Stimulated activated effector memory CD8-positive, alpha-beta T cell treated with anti-CD3 and anti-CD28 coated beads, Interleukin-12 subunit alpha, Interleukin-12 subunit beta, amount 100 ng/mL, for 72 hours (primary cell): ENCODE data around the gene RPA3.

ENCODE experiments used
- ATAC-seq: fragments of 150-1000 bp; cut with Tn5 transposase; 2 replicates; pipeline ENCODE4 v1.10.0; 2021
- DNase-seq, 2 donors: peaks; one replicate each; pipeline ENCODE4 v3.0.0; 2021 to 2022; ENCODE audit warnings: low spot score in 2 of 2
- H3K27ac Mint-ChIP-seq: one replicate; pipeline ENCODE4 v1.8.0; 2022; ENCODE audit warnings: mild to moderate bottlenecking, mixed read lengths
- H3K36me3 Mint-ChIP-seq: one replicate; pipeline ENCODE4 v1.8.0; 2022; ENCODE audit warnings: mild to moderate bottlenecking, mixed read lengths
- H3K4me1 Mint-ChIP-seq: one replicate; pipeline ENCODE4 v1.8.0; 2022; ENCODE audit warnings: mixed read lengths
- H3K4me3 Mint-ChIP-seq: one replicate; pipeline ENCODE4 v1.8.0; 2022; ENCODE audit warnings: mild to moderate bottlenecking, mixed read lengths
- H3K9me3 Mint-ChIP-seq: one replicate; pipeline ENCODE4 v1.8.0; 2022; ENCODE audit warnings: mixed read lengths

The RPA3 gene

GRCh38 chr7:7740037-7740355, 21.6 kb upstream of the RPA3 start:
- Mint-ChIP-seq H3K9me3 (no peaks in the 10 kb centered on the region), H3K27ac (no peak overlapping the region), H3K4me1 (peaks cover 21% of the 10 kb centered on the region), H3K4me3 (no peak overlapping the region), H3K36me3 (no peaks in the 10 kb centered on the region)
- DNase-seq (no peak), ATAC-seq (no peak)

GRCh38 chr7:7739204-7740036, 21.0 kb upstream of the RPA3 start:
- ATAC-seq (no peak), DNase-seq (no peak)
- H3K4me3 Mint-ChIP-seq: no peak overlapping the region
- no peaks in the 10 kb centered on the region for H3K36me3 Mint-ChIP-seq
- peaks cover 21% of the 10 kb centered on the region for H3K4me1 Mint-ChIP-seq
- no peak overlapping the region for H3K27ac Mint-ChIP-seq
- no peaks in the 10 kb centered on the region for H3K9me3 Mint-ChIP-seq

GRCh38 chr7:7738622-7739021, 20.2 kb upstream of the RPA3 start:
- DNase-seq (no peak), ATAC-seq (no peak)
- Mint-ChIP-seq H3K4me3 (no peak overlapping the region), H3K4me1 (peaks cover 21% of the 10 kb centered on the region), H3K27ac (no peak overlapping the region), H3K36me3 (no peaks in the 10 kb centered on the region), H3K9me3 (no peaks in the 10 kb centered on the region)

- ATAC-seq (no peak), DNase-seq (no peak)
- Mint-ChIP-seq H3K27ac (no peak overlapping the region), H3K36me3 (no peaks in the 10 kb centered on the region), H3K4me3 (no peak overlapping the region), H3K4me1 (peaks cover 21% of the 10 kb centered on the region), H3K9me3 (no peaks in the 10 kb centered on the region)
Measured at GRCh38 chr7:7738177-7738576, 19.8 kb upstream of the RPA3 start.

- Mint-ChIP-seq H3K9me3 (no peaks in the 10 kb centered on the region), H3K4me1 (peaks cover 21% of the 10 kb centered on the region), H3K36me3 (no peaks in the 10 kb centered on the region), H3K27ac (no peak overlapping the region), H3K4me3 (no peak overlapping the region)
- no peak for ATAC-seq
- no peak for DNase-seq
Measured at GRCh38 chr7:7737674-7738073, 19.3 kb upstream of the RPA3 start.

GRCh38 chr7:7736671-7737070, 18.3 kb upstream of the RPA3 start:
- peaks cover 21% of the 10 kb centered on the region for H3K4me1 Mint-ChIP-seq
- H3K36me3 Mint-ChIP-seq: no peaks in the 10 kb centered on the region
- ATAC-seq (no peak), DNase-seq (no peak)
- no peak overlapping the region for H3K4me3 Mint-ChIP-seq
- H3K9me3 Mint-ChIP-seq: no peaks in the 10 kb centered on the region
- H3K27ac Mint-ChIP-seq: no peak overlapping the region

GRCh38 chr7:7732621-7733281, 14.3 kb upstream of the RPA3 start:
- Mint-ChIP-seq H3K9me3 (no peaks in the 10 kb centered on the region), H3K27ac (no peak overlapping the region), H3K4me1 (no peaks in the 10 kb centered on the region), H3K36me3 (no peaks in the 10 kb centered on the region), H3K4me3 (no peak overlapping the region)
- ATAC-seq (no peak), DNase-seq (no peak)

GRCh38 chr7:7731732-7732131, 13.3 kb upstream of the RPA3 start:
- Mint-ChIP-seq H3K27ac (no peak overlapping the region), H3K36me3 (no peaks in the 10 kb centered on the region), H3K4me3 (no peak overlapping the region), H3K4me1 (no peaks in the 10 kb centered on the region), H3K9me3 (no peaks in the 10 kb centered on the region)
- DNase-seq (no peak), ATAC-seq (no peak)

GRCh38 chr7:7720750-7721621, 2.6 kb upstream of the RPA3 start:
- peaks cover 13% of the 10 kb centered on the region for H3K4me1 Mint-ChIP-seq
- ATAC-seq: no peak

GRCh38 chr7:7720193-7720592, 1.8 kb upstream of the RPA3 start:
- H3K27ac Mint-ChIP-seq: no peak overlapping the region
- DNase-seq (no peak), ATAC-seq (no peak)
- no peaks in the 10 kb centered on the region for H3K36me3 Mint-ChIP-seq
- H3K4me1 Mint-ChIP-seq: peaks cover 13% of the 10 kb centered on the region
- no peaks in the 10 kb centered on the region for H3K9me3 Mint-ChIP-seq
- no peak overlapping the region for H3K4me3 Mint-ChIP-seq

More at GRCh38 chr7:7720750-7721621, 2.6 kb upstream of the RPA3 start:
- Mint-ChIP-seq H3K36me3 (no peaks in the 10 kb centered on the region), H3K27ac (no peak overlapping the region), H3K4me3 (no peak overlapping the region), H3K9me3 (no peaks in the 10 kb centered on the region)
- no peak for DNase-seq

- ATAC-seq (peak; percentile 100), DNase-seq (peak in 1 of 2 donors; percentile 61)
- peak overlapping the region; percentile 11 for H3K4me3 Mint-ChIP-seq
- H3K9me3 Mint-ChIP-seq: no peaks in the 10 kb centered on the region
- H3K36me3 Mint-ChIP-seq: no peaks in the 10 kb centered on the region
- peaks cover 13% of the 10 kb centered on the region for H3K4me1 Mint-ChIP-seq
- peak overlapping the region; percentile 59 for H3K27ac Mint-ChIP-seq
Measured at GRCh38 chr7:7719236-7719635, 829 bp upstream of the RPA3 start.

- Mint-ChIP-seq H3K27ac (no peak overlapping the region), H3K36me3 (no peaks in the 10 kb centered on the region), H3K4me3 (no peak overlapping the region), H3K4me1 (peaks cover 15% of the 10 kb centered on the region), H3K9me3 (no peaks in the 10 kb centered on the region)
- DNase-seq: no peak
- ATAC-seq: no peak
Measured at GRCh38 chr7:7713730-7714129, 4.7 kb downstream of the RPA3 start.

GRCh38 chr7:7710469-7710868, 7.9 kb downstream of the RPA3 start:
- Mint-ChIP-seq H3K4me1 (peaks cover 22% of the 10 kb centered on the region), H3K4me3 (no peak overlapping the region), H3K9me3 (no peaks in the 10 kb centered on the region), H3K36me3 (no peaks in the 10 kb centered on the region), H3K27ac (no peak overlapping the region)
- no peak for DNase-seq
- no peak for ATAC-seq

- H3K4me1 Mint-ChIP-seq: peaks cover 22% of the 10 kb centered on the region
- no peak overlapping the region for H3K4me3 Mint-ChIP-seq
- ATAC-seq (no peak), DNase-seq (no peak)
- peak overlapping the region; percentile 6 for H3K27ac Mint-ChIP-seq
- no peaks in the 10 kb centered on the region for H3K9me3 Mint-ChIP-seq
- H3K36me3 Mint-ChIP-seq: no peaks in the 10 kb centered on the region
Measured at GRCh38 chr7:7709291-7709690, 9.1 kb downstream of the RPA3 start.

GRCh38 chr7:7707806-7708205, 10.6 kb downstream of the RPA3 start:
- Mint-ChIP-seq H3K36me3 (no peaks in the 10 kb centered on the region), H3K4me1 (peaks cover 22% of the 10 kb centered on the region), H3K27ac (no peak overlapping the region), H3K9me3 (no peaks in the 10 kb centered on the region), H3K4me3 (no peak overlapping the region)
- ATAC-seq (no peak), DNase-seq (no peak)
